GM13977 (cell line): ENCODE results near the gene CCT5.

Experiments
- DNase-seq: peaks from one replicate; pipeline ENCODE4 v3.0.0; 2012; ENCODE audit warnings: low spot score
- in situ Hi-C: fragments of 300-500 bp; cut with MboI; formaldehyde crosslinking; loops from one replicate; pipeline ENCODE4 v1.12.0; 2022; ENCODE audit warnings: low sequenced_read_pairs, low pct_unique_long_range_greater_than_20kb, mixed read lengths, inconsistent platforms; ENCODE audit not compliant: unreplicated experiment
- TF ChIP-seq, protein P1 (sequence below): IDR thresholded peaks from 2 replicates; pipeline ENCODE4 v1.5.1; 2012; ENCODE audit warnings: mild to moderate bottlenecking, control low read depth; ENCODE audit not compliant: insufficient read depth; ENCODE audit errors: extremely low read depth, missing control alignments

Gene CCT5

DNA sequence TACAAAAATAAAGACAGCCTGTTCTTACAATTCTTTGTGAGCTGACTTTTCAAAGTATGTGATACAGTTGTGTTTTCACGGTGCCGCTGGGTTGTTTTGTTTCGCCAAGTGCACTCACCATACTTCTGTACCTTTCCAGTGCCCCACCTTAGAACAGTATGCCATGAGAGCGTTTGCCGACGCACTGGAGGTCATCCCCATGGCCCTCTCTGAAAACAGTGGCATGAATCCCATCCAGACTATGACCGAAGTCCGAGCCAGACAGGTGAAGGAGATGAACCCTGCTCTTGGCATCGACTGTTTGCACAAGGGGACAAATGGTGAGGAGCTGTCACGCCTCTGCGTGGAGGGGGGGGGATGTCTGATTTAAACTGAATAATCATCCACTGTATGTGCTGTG lies 12.9 kb downstream of the CCT5 start:
- no peak for DNase-seq
- TF ChIP-seq, protein P1, sequence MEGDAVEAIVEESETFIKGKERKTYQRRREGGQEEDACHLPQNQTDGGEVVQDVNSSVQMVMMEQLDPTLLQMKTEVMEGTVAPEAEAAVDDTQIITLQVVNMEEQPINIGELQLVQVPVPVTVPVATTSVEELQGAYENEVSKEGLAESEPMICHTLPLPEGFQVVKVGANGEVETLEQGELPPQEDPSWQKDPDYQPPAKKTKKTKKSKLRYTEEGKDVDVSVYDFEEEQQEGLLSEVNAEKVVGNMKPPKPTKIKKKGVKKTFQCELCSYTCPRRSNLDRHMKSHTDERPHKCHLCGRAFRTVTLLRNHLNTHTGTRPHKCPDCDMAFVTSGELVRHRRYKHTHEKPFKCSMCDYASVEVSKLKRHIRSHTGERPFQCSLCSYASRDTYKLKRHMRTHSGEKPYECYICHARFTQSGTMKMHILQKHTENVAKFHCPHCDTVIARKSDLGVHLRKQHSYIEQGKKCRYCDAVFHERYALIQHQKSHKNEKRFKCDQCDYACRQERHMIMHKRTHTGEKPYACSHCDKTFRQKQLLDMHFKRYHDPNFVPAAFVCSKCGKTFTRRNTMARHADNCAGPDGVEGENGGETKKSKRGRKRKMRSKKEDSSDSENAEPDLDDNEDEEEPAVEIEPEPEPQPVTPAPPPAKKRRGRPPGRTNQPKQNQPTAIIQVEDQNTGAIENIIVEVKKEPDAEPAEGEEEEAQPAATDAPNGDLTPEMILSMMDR: no peak
- in situ Hi-C loops: no loop called here

DNA sequence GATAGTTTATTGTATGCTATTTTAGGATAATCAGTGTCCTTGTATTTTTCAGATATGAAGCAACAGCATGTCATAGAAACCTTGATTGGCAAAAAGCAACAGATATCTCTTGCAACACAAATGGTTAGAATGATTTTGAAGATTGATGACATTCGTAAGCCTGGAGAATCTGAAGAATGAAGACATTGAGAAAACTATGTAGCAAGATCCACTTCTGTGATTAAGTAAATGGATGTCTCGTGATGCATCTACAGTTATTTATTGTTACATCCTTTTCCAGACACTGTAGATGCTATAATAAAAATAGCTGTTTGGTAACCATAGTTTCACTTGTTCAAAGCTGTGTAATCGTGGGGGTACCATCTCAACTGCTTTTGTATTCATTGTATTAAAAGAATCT lies 14.5 kb downstream of the CCT5 start:
- no peak for DNase-seq
- in situ Hi-C loops: no loop called here
- TF ChIP-seq, protein P1: no peak

DNA sequence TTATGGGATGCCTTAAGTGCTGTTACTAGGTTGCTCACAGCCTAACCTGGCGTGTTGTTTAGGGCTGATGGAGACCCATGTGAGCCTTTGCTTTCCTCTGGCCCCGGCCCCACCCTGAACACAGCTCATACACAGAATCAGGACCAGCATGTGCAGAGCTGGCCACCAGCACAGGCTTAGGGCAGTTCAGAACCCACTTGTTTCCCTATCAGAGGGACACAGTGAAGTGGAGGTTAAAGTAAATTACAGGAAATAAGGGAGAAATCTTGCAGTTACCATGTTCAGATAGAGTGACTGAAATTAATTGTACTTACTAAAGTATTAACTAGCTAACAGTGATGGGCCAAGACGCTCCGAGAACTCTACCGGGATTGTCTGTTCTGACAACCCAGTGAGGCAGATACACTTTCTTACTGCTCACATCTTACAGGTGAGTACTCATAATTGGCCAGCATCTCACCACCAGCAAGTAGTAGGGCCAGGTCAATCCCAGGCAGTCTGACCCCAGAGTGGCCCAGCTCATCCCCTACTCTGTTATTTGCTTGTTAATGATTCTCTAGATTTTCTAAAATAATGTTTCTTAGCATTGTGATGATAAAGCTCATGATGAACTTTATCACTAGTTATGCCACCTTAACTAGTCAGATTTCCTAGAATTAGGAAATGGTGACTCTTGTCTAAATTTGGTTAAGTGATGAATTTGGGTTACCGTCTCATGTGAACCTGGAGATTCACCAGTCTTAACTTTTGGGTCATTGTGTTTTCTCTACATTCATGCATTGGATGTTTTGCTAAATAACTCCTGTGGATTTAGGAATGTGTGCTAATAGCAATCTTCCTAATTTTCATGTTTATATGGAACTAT lies 15.4 kb downstream of the CCT5 start:
- in situ Hi-C loops: no loop called here
- TF ChIP-seq, protein P1: no peak

DNA sequence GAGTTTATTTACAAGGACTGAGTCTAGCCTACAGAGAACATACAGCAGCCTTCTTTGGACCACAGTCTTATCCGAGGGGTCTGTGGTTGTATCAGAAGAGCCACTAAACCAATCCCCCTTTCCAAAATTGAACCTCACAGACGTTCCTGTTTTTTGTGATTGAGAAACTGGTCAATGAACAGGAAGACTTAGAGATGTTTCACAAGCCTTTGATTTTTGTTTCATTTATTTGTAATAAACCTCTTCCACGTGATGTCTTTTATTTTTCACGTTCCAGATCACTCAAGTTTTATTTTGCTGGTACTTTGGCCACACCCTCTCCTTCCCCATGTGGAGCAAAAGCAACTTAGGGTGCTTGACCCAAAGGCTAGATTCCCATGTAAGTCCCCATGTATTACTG lies 16.1 kb downstream of the CCT5 start:
- TF ChIP-seq, protein P1: no peak
- no peak for DNase-seq
- in situ Hi-C loops: no loop called here

More for the DNA sequence above, 15.4 kb downstream of the CCT5 start:
- no peak for DNase-seq

DNA sequence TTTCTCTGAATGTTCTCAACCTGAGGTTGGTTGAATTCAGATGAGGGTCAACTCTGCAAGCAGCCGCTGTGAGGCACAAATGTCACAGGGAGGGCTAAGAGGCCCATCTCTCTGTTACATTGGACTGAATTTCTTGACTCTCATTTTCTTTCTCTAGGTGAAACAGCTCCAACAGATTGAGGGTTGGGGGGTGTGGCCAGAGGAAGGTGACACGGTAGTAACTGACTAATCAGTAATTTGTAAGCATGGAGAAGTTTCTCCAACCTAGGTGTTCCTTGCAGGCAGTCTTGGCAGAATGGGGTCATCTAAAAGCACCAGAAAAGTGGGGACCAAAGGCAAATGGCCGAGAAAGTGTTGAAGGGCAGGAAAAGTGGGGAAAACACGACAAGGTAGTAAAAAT lies 16.8 kb downstream of the CCT5 start:
- DNase-seq: no peak
- in situ Hi-C loops: no loop called here
- TF ChIP-seq, protein P1: no peak

DNA sequence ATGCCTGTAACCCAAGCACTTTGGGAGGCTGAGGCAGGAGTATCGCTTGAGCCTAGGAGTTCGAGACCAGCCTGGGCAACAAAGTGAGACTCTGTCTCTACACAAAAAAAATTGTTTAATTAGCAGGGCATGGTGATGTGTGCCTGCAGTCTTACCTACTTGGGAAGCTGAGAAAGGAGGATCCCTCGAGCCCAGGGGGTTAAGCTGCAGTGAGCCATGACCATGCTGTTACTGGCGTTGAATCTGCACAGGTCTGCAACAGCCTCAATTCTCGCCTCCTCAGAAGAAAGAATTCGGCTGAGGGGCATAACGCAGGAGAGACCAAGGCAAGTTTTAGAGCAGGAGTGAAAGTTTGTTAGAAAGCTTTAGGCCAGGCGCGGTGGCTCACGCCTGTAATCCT lies 18.0 kb downstream of the CCT5 start:
- no peak for DNase-seq
- in situ Hi-C loops: no loop called here
- TF ChIP-seq, protein P1: no peak
